PC-9 (cell line): ENCODE results near the gene CDH22. TPM values are rescaled to one million over a fixed set of nuclear protein-coding genes. Genes with fewer than 3 reads are reported as not detected.

Experiments
- BruUV-seq: library from RNA; stranded (reverse); fragments of 400-500 nt; replicated peaks from 2 replicates; lab custom pipeline; 2021; lab: Mats Ljungman, UMichigan
- CTCF ChIA-PET: fragments of 300-600 bp; sonication (Branson Sonifier 250); formaldehyde crosslinking; loops from one replicate; lab custom pipeline; 2022; ENCODE audit warnings: antibody characterized with exemption; lab: Charles Lee
- POLR2A ChIA-PET: fragments of 300-600 bp; sonication (Branson Sonifier 250); formaldehyde crosslinking; loops from one replicate; lab custom pipeline; 2022; ENCODE audit warnings: antibody characterized with exemption; ENCODE audit not compliant: unreplicated experiment; lab: Charles Lee
- DNase-seq, 2 experiments: peaks; one replicate each; pipeline versions ENCODE4 v3.0.0 to v3.0.0-alpha.2; 2015 to 2022; ENCODE audit warnings: mixed read lengths in 1 of 2
- H2AFZ ChIP-seq: fragments of 200-600 bp; sonication (generic); 2 replicates; pipeline ENCODE4 v1.8.1; 2017; ENCODE audit warnings: antibody characterized with exemption
- H3F3A ChIP-seq: fragments of 200-600 bp; sonication (generic); 2 replicates; pipeline ENCODE4 v1.8.1; 2017; ENCODE audit warnings: antibody characterized with exemption, mild to moderate bottlenecking, low read depth; ENCODE audit not compliant: insufficient read depth
- H3K27ac ChIP-seq: fragments of 200-600 bp; sonication (generic); 2 replicates; pipeline ENCODE4 v1.6.1; 2016; ENCODE audit warnings: mixed run types
- H3K27me3 ChIP-seq: fragments of 200-600 bp; sonication (generic); 2 replicates; pipeline ENCODE4 v1.6.1; 2016; ENCODE audit warnings: low read depth, mixed run types; ENCODE audit not compliant: insufficient read depth
- H3K36me3 ChIP-seq: fragments of 200-600 bp; sonication (generic); 2 replicates; pipeline ENCODE4 v1.6.1; 2016; ENCODE audit warnings: low read depth, mixed run types
- H3K4me1 ChIP-seq: fragments of 200-600 bp; sonication (generic); replicated peaks from 2 replicates; pipeline ENCODE4 v1.6.1; 2016; ENCODE audit warnings: mixed run types; ENCODE audit not compliant: insufficient read depth
- H3K4me2 ChIP-seq: fragments of 200-600 bp; sonication (generic); 2 replicates; pipeline ENCODE4 v1.6.1; 2017; ENCODE audit warnings: mixed run types
- H3K4me3 ChIP-seq: fragments of 200-600 bp; sonication (generic); 2 replicates; pipeline ENCODE4 v1.6.1; 2016; ENCODE audit warnings: mixed run types
- H3K79me2 ChIP-seq: fragments of 200-600 bp; sonication (generic); 2 replicates; pipeline ENCODE4 v1.6.1; 2017; ENCODE audit warnings: low read depth, mixed run types
- H3K9me2 ChIP-seq: fragments of 200-600 bp; sonication (generic); 2 replicates; pipeline ENCODE4 v1.8.1; 2017; ENCODE audit warnings: mild to moderate bottlenecking; ENCODE audit not compliant: insufficient read depth
- H3K9me3 ChIP-seq: fragments of 200-600 bp; sonication (generic); 2 replicates; pipeline ENCODE4 v1.8.1; 2016; ENCODE audit warnings: low read depth; ENCODE audit not compliant: insufficient read depth
- H4K20me1 ChIP-seq: fragments of 200-600 bp; sonication (generic); 2 replicates; pipeline ENCODE4 v1.8.1; 2017; ENCODE audit not compliant: insufficient read depth
- EZH2 ChIP-seq: fragments of 200-600 bp; sonication (generic); IDR thresholded peaks from 2 replicates; pipeline ENCODE4 v1.8.0; 2017; ENCODE audit warnings: antibody characterized with exemption, low read depth
- intact Hi-C: fragments of 100-400 bp; cut with micrococcal nuclease; formaldehyde crosslinking; loops from one replicate; pipeline ENCODE4 v1.10.0; 2022; ENCODE audit not compliant: unreplicated experiment
- total RNA-seq: library from RNA; stranded (reverse); gene quantifications from 2 replicates; pipeline ENCODE4 v1.2.3, GENCODE V29; 2021
- TF ChIP-seq, protein P1 (sequence below): fragments of 200-600 bp; sonication (generic); conservative IDR thresholded peaks from 2 replicates; pipeline ENCODE4 v1.6.1; 2017; ENCODE audit warnings: mixed run types, antibody characterized with exemption, mild to moderate bottlenecking, moderate library complexity

CDH22 gene
- total RNA-seq, 1 experiment from 2014 or later = not detected

DNA sequence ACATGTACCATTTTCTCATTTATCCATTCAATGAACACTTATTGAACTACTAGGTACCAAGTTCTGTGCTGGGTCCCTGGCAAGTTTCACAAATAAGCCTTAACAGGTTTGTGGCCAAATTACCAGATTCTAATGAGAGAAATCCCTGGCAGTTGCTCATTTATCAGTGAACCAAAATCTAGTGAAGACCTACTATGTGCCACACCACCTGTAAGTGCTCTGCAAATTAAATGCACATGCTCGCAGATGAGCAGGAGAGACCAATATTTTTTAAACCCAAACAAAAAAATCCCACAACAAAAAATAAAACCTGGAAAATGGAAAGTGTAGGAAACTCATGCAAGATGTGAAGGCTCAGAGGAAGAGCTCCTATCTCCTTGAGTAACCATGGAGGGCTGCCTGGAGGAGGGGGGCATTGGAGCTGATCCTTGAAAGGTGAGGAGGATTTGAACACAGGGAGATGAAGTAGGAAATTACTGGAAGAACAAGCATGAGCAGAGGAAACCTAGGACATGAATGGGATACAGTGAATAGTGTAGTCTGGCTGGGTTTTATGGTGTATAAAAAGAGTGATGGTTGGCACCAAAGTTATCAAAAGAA is 48.9 kb downstream of the CDH22 start:
- POLR2A ChIA-PET = no interaction called here
- intact Hi-C loops = no loop called here
- no peaks in the 10 kb centered on the region for H4K20me1 ChIP-seq
- BruUV-seq = no TSS peak
- H3F3A ChIP-seq = no peaks in the 10 kb centered on the region
- H3K9me3 ChIP-seq = no peaks in the 10 kb centered on the region
- H3K27ac ChIP-seq = no peak overlapping the region
- CTCF ChIA-PET = no interaction called here
- no peak overlapping the region for H3K4me2 ChIP-seq
- H3K9me2 ChIP-seq = no peaks in the 10 kb centered on the region
- TF ChIP-seq EZH2 = no peak
- TF ChIP-seq, protein P1, sequence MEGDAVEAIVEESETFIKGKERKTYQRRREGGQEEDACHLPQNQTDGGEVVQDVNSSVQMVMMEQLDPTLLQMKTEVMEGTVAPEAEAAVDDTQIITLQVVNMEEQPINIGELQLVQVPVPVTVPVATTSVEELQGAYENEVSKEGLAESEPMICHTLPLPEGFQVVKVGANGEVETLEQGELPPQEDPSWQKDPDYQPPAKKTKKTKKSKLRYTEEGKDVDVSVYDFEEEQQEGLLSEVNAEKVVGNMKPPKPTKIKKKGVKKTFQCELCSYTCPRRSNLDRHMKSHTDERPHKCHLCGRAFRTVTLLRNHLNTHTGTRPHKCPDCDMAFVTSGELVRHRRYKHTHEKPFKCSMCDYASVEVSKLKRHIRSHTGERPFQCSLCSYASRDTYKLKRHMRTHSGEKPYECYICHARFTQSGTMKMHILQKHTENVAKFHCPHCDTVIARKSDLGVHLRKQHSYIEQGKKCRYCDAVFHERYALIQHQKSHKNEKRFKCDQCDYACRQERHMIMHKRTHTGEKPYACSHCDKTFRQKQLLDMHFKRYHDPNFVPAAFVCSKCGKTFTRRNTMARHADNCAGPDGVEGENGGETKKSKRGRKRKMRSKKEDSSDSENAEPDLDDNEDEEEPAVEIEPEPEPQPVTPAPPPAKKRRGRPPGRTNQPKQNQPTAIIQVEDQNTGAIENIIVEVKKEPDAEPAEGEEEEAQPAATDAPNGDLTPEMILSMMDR = no peak
- H3K36me3 ChIP-seq = no peaks in the 10 kb centered on the region
- no peak for DNase-seq
- no peaks in the 10 kb centered on the region for H3K79me2 ChIP-seq
- no peaks in the 10 kb centered on the region for H3K4me1 ChIP-seq
- H3K4me3 ChIP-seq = no peak overlapping the region
- peaks cover 86% of the 10 kb centered on the region for H3K27me3 ChIP-seq
- H2AFZ ChIP-seq = no peak overlapping the region

DNA sequence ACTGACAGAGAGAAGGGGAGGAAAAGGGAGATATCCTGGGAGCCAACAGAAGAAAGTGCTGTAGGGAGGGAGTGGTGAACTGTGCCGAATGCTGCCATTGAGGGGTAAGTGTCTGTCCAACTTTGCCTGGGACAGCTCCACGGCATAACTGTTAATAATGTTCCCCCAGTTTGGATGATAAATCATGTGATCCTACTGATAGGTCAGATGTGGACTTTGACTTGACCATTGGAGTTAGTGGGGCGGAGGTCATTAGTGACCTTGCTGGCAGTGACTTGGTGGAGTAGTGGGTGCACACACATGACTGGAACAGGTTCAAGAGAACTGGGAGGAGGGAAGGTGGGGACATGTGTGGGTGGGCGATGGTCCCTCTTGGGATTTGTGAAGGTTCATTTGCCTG is 50.4 kb downstream of the CDH22 start:
- no TSS peak for BruUV-seq
- no peaks in the 10 kb centered on the region for H4K20me1 ChIP-seq
- H3K27me3 ChIP-seq = peaks cover 84% of the 10 kb centered on the region
- intact Hi-C loops = no loop called here
- H3K79me2 ChIP-seq = no peaks in the 10 kb centered on the region
- H3K4me3 ChIP-seq = no peak overlapping the region
- H3K27ac ChIP-seq = no peak overlapping the region
- ChIA-PET CTCF (no interaction called here), POLR2A (no interaction called here)
- no peaks in the 10 kb centered on the region for H3K9me3 ChIP-seq
- H3K9me2 ChIP-seq = no peaks in the 10 kb centered on the region
- no peak overlapping the region for H3K4me2 ChIP-seq
- DNase-seq = no peak
- no peaks in the 10 kb centered on the region for H3F3A ChIP-seq
- H3K36me3 ChIP-seq = no peaks in the 10 kb centered on the region
- no peak overlapping the region for H2AFZ ChIP-seq
- no peaks in the 10 kb centered on the region for H3K4me1 ChIP-seq
- TF ChIP-seq EZH2 = no peak
- TF ChIP-seq, protein P1 = no peak

DNA sequence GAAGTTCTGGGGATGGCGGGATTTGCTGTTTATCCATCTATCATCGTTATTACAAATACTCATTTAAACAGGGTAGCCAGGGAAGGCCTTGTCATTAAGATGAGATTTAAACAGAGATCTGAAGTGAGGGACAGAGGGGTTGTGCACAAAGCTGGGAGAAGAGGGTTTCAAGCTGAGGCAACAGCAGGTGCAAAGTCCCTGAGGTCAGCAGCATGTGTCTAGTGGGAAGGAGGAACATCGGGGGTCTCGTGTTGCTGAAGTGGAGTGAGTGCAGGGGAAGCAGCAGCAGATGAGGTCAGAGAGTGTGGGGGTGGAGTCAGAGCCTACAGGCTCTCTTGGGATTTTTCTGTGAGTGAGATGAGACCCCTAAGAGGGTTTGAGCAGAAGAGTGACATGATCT is 52.0 kb downstream of the CDH22 start:
- Histone ChIP-seq H2AFZ (no peak overlapping the region), H3K4me3 (no peak overlapping the region), H4K20me1 (no peaks in the 10 kb centered on the region), H3K9me2 (no peaks in the 10 kb centered on the region), H3F3A (no peaks in the 10 kb centered on the region), H3K4me2 (no peak overlapping the region), H3K4me1 (no peaks in the 10 kb centered on the region), H3K79me2 (no peaks in the 10 kb centered on the region), H3K27me3 (peaks cover 82% of the 10 kb centered on the region), H3K9me3 (no peaks in the 10 kb centered on the region), H3K27ac (no peak overlapping the region), H3K36me3 (no peaks in the 10 kb centered on the region)
- CTCF ChIA-PET = no interaction called here
- DNase-seq = no peak
- POLR2A ChIA-PET = no interaction called here
- no TSS peak for BruUV-seq
- intact Hi-C loops = no loop called here
- no peak for TF ChIP-seq EZH2
- TF ChIP-seq, protein P1 = no peak
